NB4 (cell line): ENCODE results near the gene POMZP3.
"Not testable (repeated sequence)": the region's sequence is repeated elsewhere in the genome, so short reads cannot be mapped to it uniquely, and the experiment has no call there.

Experiments
- CTCF ChIP-seq: IDR thresholded peaks from one replicate; pipeline ENCODE4 v1.5.1; 2012; ENCODE audit warnings: low read depth, low read length
- POLR2A ChIP-seq: IDR thresholded peaks from 2 replicates; pipeline ENCODE4 v1.6.1; 2011; ENCODE audit warnings: mild to moderate bottlenecking; ENCODE audit not compliant: insufficient read length; ENCODE audit errors: extremely low read depth

- not testable (repeated sequence) for TF ChIP-seq CTCF, POLR2A
Observed at GRCh38 chr7:76582848-76583631, 44.0 kb downstream of the POMZP3 start.
